EL (cell line): Measurements from ENCODE around the gene IGFBP2.
A peak's percentile ranks its signal among the peaks of the same experiment; 100 is the strongest.

Source experiments
- DNase-seq: peaks from one replicate; pipeline ENCODE4 v3.0.0-alpha.2; 2016

IGFBP2 gene

DNA sequence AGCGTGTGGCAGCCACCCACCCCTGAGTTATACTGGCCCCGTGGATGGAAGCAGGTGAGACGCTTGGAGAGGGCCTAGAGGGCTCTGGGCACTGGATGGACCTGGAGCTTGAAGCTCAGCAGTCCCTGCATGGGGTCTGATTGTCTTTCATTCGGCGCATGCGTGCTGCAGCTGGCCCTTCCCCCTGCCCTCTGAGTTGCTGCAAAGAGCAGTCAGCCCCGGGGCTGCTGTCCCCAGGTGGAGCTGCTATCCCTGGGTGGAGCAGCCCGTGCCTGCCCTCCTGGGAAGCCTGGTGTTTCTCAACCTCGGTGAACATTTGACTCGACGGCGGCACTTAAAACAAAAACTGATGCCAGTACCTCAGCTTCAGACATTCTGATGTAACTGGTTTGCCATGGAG lies 32.5 kb downstream of the IGFBP2 start:
- DNase-seq = no peak

DNA sequence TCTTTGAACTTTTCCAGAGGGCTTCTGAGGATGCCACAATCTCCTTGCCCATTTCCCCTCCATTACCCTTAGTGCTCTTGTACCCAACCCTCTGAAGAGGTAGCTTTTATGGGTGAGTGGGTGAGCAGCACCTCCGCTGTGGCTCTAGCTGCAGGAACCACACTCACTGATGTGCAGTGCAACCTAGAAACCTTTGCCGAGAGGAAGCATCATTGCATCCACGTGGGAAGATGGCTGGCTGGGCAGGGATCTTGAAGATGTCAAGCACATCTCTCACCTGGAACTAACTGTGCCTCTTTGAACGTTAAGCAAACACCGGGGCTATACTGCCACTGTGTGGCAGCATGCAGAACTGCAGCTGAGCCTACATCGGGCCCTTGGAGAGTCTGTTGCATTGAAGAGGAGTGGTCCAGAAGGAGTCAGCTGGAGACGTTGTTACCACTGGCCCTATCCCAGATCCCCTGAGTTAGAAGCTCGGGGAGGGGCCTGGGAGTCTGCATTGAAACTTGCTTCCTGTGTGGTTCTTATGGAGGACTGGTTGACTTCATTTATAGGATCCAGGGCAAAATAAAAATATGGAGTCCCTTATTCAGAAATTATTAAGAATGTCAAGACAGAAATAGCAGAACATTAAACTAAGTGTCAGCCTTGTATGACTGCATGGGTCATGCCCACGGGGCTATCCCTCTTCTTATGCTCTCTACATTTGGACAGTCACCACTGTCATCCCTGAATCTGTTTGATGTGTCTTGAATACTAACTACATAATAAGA lies 33.4 kb downstream of the IGFBP2 start:
- DNase-seq = peak; percentile 67

DNA sequence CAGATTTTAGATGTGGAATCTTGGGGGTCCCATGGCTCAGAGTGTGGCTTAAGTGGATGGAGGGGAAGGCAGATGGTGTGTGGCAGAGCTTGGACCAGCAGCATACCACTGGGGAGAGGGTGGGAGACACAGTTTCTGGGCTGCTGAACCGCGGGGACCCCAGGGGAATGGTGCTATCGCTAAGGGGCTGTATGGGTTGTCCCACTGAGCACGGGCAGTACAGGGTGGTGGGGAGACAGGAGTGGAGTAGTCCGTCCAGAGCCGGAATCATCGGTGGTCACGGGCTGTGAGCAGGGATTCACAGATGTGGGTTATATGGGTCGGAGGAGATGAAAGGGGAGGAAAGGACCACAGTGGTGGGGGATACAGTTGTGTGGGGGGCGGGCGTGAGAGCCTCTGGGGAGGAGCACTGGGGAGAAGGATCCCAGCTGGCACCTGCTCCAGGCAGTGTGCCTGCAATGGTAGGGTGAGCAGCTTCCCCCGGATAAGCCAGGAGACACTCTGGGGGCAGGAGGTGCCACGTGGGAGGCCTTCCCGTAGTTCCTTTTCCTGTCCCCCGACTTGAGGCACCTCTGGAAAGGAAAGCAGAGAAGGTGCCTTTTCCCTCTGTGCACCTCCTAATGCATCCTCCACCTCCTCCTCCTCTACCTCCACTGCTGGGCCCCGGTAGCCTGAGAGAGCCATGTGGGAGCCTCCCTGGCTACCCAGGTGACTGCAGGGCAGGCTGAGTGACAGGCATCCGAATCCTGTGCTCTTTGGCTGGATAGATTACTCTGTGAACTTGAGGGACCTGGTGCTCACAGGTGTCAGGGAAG lies 37.3 kb downstream of the IGFBP2 start:
- no peak for DNase-seq

DNA sequence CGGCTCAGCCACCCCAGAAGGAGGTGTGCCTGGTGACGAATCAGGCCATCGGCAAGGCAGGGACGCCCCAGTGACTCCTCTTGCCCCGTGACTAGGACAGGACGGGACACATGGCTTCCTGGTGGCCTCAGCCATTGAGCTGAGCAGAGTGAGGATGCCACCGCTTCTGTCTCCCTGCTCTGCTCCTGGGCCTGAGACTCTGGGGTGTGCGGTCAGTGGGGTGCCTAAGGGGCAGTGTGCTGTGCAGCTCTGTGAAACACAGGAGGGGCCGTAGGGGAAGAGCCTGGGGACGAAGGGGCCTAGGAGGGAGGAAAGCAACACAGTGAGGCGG lies 37.8 kb downstream of the IGFBP2 start:
- DNase-seq = no peak

DNA sequence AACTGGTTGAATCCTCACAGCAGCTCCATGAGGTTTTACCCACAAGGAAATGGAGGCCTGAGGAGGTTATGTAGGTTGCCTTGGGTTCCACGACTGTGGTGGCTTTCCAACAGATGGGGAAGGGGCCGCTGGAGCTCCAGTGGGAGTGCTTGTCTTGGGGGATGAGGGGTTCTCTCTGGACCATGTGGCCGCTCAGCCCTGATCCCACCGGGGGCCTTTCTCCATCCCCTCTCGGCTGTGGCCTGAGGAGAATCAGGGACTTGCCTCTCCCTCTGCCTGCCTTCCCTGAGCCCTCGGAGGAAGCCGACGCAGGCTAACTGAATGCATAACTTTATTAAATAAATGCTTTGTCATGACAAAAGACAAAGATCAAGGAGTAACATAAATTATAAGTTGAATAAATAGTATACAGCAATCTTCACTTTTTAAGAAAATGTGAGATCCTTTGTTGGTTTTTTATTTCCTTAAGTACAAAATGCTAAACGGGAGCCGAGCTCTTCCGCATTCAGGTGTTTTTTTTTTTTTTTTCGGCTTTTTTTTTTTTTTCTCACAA lies 38.6 kb downstream of the IGFBP2 start:
- DNase-seq = no peak

DNA sequence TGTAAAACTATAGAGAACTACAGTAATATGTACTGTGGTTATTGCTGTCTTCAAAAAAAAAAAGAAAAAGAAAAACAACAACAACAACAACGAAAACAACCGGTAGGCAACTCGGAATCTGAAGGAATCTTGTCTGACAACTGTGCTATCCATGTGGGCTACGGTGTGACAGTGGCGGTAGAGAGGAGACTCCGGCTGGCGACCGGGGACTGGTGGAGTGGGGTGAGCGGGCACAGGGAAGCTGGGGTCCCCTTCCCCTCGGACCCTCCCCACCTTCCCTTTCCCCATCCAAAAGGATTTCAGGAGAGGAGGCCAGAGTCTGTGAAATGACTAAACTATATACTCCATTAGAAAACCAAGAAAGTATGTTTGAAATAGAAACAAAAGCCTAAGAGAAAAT lies 39.2 kb downstream of the IGFBP2 start:
- DNase-seq = no peak

DNA sequence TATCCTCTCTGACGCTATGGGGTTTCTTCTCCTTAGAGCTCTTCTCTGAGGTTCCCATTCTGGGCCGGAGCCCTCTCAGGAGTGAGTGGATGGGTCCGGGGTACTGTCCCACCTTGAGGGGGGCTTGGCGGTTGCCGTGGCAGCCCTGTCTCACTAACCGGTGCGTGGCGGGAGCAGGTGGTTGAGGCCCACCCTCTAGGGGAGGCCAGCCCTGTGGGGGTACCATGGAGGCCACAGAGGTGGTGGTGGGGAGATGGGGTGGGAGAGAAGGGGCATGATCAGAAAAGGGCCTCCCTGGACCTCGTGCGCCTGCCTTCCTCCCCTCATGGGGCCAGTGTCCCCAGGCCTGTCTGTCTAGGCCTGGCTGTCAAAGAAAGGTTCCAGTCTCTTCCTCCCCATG lies 39.8 kb downstream of the IGFBP2 start:
- no peak for DNase-seq

DNA sequence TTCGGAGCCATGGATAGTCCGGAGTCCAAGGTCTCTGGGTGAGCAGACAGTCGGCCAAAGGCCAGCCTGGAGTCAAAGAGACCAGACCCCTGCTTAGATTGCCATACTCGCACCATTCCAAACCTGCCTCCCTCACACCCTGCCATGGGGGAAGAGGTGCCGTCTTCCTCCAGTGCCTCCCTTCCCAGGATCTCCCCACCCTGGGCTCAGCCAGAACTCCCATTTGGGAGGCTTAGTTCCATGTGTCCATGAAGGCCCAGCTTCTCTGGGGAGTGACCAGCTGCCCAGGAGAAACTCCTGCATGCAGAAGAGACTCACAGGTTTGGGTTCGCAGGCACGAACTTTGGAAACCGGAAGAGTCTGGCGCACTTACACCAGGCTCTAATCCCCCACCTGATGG lies 40.4 kb downstream of the IGFBP2 start:
- DNase-seq = no peak

DNA sequence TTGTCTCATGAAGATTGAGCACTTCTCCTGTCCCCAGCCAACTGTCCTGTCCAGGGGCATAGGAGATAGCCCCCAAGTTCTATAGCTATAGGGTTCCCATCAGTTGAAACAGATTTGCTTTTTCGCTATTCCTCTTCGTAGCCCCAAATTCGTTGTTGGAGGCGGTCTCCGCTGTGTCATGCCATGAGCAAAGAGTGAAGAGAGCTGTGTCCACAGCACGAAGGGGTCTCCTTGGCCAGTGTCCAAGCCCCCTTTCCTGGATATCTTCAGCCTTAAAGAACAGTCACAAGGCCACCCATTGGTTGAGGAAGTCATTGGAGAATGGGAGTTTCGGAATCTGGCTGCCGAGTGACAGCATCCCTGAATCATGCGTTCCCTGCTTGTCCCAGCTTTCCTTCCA lies 41.2 kb downstream of the IGFBP2 start:
- no peak for DNase-seq

DNA sequence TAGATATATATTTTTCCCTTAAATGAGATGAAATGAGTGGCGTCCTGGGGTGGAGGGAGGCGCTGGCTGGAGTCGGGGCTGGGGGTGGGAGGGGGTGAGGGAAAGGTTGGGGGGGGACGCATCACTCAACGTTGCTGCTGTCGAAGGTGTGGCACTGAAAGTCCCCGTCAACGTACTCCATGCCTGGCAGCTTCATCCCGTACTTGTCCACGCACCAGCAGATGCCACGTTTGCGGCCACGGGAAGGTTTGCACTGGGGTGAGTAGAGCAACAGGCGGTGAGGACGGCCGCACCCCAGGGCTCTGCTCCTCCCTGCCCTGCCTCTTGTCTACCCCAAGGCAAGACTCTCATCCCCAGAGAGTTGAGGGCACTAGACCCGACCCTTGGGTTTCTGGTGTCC lies 43.4 kb downstream of the IGFBP2 start:
- no peak for DNase-seq

DNA sequence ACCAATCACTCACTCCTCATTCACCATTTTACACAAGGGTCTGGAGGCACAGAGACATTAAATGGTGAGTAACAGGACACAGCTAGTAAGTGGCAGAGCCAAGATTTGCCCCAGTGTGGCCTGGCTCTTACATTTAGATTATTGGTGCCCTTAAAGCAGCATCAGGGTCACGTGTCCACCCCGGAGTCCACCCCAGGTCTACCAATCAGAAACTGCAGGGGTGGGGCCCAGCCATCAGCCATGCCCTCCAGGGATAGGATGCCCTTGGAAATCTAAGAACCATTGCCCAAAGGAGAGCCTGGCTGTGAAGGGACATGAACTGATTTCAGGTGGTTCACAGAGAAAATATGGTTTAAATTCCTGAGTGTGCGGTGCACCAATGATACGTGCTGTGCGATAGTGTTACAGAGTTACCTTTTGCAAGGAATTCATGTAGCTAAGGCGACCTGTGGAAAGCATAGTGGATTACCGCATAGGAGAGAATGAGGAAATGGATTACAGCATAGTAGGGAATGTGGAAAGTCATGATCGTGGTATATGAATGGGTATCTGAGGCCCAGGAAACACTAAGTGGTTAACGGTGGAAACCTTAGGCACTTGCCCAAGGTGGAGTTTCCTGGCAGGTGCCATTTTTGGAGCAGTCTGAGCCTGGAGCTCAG lies 44.3 kb downstream of the IGFBP2 start:
- DNase-seq = no peak

DNA sequence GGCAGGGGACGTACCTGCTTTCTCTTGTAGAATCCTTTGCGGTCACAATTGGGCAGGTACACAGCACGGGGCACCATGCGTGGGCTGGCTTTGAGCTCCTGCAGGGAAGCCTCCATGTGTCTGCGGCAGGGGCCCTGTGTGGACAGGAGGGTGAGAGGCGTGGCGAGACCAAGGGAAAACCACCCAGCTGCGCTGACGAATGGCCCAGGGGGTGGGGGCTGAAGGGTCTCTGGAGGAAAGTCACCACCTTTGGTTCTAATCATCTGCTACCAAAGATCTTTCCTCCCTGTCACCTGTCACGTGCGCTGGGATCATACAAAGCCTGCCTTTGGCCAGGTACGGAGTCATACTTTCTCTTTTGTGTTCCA lies 44.9 kb downstream of the IGFBP2 start:
- DNase-seq = no peak

DNA sequence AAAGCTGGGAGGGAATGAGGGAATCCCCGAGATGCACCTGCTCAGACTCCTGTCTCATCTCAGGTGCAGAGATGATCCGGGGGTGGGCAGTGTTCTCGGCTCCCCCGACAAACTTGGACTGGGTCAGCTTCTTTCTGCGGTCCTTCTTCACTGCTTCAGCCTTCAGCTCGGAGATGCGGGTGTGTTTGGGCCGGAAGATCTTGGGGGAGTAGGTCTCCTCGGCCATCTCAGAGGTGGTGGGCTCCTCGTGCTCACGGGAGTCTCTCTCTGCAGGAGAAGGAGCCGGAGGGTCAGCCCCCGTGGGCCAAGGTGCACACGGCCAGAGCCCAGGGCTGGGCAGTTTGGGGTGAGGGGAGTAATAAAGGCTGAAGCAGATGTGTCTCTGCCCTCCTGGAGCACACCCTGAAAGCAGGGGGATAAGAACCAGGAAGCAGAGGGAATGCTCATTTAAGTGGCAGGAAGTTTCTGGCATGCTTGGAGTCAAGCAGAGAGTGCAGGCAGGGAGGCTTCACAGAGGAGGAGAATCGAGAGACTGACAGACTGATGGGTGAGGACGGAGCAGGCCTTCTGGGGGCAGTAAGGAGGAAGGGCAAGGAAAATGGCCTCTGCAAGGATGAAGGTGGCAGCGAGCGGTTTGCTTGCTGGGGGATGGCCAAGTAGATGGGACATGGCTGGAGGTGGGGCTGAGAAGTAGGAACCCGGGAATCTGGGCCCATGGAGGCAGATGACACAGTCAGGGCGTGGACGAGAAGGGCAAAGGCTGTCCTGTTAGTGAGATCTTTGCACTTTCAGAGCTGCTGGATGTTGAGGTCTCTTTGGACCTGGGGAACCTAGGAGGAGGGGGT lies 45.8 kb downstream of the IGFBP2 start:
- no peak for DNase-seq

DNA sequence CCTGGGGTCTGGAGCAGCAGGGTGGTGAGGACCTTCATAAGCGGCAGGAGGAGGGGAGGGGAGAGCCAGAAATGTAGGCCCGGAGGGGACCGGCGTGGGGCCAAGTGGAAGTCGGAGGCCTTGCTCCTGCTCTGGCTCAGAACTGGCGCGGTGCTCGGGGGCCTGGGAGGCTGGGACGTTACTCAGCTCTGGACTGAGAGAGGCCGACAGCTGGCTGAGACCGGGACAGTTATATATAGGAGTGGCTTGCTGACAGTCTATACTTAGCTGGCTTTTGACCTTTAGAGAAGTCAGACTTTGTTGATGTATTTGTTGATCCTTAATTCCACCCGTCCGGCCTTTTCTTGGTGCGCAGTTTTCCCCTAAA lies 46.4 kb downstream of the IGFBP2 start:
- no peak for DNase-seq

DNA sequence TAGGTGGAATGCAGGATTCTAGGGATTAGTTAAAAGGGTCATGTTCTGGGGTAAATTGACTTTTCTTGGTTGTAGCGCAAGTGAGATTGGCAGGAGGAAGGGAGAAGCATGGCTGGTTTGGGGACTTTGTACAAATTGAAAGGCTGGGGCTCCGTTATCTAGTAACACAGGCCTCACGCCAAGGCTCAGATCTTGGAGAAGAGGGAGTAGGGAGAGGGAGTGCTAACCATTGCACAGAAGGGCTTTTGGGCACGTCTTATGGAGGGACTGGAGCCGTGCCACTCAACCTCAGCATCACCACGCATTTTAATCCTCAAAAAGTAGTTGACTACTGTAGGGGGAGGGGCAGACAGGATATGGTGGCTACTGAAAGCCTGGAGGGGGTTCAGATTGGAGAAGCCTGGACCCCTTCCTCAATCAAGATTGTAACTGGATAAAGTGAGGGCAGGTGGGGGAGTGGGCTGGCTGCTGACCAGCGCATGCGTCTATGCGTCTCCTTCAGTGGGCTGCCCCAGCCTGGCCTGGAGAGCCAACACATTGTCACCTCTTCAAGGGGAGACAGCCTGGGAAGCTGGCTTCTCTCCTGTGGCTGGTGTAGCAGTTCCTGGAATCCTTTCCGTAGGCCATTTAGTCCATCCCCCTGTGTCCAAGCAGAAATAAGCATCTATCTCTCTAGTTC lies 47.9 kb downstream of the IGFBP2 start:
- no peak for DNase-seq

DNA sequence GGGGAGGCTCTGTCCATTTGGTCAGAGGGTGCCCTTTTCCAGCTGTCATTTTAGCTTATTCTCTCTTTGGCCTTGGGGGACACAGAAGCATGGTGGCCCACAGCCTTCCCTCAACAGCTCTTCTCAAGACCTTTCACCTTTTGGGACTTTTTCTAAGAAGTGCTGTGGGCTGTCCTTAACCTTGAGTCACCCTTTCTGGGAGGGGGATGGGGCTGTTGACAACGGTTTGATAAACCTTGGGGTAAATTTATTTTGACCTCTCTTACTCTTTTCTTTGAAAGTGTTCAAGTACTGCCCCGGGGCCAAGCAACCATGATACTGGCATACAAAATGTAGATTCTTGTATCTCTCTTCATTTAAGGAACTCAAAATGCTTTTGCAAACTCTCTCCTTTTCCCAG lies 48.5 kb downstream of the IGFBP2 start:
- no peak for DNase-seq

DNA sequence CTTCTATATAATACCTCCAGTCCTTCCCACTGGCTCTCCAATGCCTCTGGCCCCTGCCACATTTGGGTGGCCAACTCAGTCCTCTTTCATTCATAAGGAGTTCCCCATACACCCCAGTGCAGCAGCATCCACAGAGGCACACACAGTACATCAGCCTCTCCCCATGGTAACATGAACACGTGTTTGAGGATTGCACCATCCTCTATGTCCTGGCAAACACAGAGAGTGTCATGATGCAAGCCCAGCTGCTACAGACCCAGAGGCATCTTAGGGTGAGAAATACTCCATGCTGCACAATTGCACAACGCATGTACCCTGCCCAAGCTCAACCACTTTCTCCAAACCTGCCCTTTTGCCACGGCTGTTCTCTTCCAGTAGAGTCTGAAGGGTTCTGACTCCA lies 50.6 kb downstream of the IGFBP2 start:
- DNase-seq = peak; percentile 83

DNA sequence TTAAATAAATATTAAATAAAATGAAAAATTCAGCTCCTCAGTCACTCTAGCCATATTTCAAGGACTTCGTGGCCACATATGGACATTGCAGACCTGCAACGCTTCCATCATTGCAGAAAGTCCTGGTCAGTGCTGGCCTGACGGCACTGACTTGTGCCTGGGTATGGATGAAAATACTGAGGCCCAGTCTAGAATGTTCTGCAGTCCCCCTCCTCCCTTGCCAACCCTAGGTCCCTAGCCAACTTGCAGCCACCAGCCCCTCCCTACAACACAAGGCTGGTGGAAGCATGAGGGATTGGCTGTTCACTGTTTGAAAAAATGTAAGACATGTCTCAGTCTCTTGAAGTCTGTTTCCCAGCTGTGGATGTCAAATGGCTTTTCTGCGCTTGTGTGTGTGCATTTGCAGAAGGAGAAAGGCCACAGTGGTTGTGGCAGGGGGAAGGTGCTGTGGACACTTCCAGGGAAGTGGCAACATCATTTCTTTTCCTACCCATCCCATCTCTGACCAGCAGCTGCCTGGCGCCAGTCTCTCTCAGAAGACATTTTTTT lies 52.2 kb downstream of the IGFBP2 start:
- DNase-seq = no peak

DNA sequence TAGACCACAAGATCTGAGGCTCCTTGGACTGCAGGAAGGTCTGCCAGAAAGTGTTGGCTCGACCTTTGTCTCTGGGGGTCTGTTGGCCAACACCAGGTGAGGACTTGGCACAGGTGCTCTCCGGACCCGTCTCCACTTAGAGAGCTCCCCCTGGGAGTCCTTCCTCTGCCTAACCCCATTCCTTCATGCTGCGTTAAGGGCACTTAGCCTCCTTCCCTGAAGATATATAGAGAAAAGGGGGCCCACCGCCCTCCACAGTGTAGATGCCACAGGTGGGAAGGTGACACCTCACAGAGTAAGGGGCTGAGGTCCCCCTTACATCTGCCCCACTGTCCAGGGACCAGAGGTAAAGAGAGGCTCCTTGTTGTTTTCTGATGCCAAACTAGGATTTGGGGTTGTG lies 53.9 kb downstream of the IGFBP2 start:
- DNase-seq = no peak

DNA sequence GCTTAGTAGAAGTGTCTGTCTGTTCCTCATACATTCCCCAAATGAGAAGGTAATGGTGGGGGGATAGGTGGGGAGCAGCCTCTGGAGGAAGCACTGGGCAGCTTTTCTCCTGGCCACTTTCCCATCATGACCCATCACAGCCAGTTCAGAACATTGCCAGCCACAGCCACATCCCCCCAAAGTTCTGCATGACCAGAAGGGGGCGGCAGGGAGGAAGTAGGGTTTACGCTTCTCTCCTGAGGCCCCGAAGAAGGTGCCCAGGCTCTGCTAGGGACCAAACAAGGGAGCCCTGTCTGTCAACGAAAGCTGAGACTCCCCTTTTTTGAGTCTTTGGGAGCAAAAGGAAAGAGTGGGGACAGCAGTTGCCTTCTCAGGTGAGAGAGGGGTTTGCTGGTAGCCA lies 54.4 kb downstream of the IGFBP2 start:
- peak; percentile 29 for DNase-seq

DNA sequence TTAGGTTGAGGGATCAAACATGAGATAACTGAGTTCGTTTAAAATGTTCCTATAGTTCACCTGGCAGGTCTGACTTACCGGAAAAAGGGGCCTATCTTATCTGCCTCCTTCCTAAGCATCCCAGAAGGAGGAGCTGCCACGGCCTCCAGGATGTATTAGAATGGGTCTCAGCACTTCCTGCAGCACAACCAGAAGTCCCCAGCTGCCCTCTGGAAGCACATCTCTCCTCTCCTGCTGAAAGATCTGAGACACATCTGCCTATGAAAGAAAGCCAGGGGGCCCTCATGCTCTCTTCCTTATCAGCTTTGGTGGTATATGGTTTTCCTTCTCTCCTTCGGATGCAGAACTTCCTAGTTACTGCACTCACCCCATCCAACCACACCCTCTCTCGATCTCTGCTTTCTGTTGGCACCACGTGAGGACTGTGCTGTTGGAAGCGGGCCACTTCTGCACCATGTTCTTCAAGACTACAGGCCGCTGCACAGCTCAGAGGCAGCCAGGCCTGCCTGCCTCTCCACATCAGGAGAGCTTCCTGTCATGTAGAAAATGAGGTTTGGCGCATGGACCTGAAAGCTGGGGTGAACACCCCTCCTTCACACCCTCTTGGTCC lies 55.6 kb downstream of the IGFBP2 start:
- DNase-seq = no peak

DNA sequence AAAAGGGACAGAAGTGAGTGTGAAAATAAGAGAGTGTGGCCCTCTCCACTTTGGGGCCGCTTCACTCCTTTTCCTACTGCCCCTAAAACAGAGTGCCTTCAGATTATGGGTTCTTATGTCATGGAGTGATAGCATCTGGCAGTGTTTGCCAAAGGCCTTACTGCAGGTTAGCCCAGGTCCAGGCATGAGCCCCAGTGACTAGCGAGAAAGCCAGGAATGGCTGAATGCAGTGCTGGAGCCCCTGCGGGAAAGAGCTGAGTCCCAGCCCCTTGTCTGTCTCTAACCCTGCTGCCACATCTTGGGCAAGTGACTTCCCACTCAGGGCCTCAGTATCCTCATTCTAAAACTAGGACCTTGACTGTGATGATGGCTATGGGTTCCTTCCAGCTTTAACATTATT lies 56.2 kb downstream of the IGFBP2 start:
- no peak for DNase-seq
